ENCODE measurements around the gene RAP1GAP2.

RAP1GAP2 gene

GRCh38 chr17:2835780-2836179 is 39.5 kb downstream of the RAP1GAP2 start:
- TF ChIP-seq CTCF (IDR thresholded peaks at IDR 0.05; ENCODE audit: low read depth, low read length, missing control alignments), result no peak
- no peak for DNase-seq (ENCODE audit: low read depth)
- in situ Hi-C loops (cut with HindIII; ENCODE audit: low sequenced_read_pairs), result no loop called here
- H3K4me3 ChIP-seq (ENCODE audit: low read depth, low read length), result no peak overlapping the region

- H3K4me3 ChIP-seq (ENCODE audit: low read depth, low read length), result no peak overlapping the region
- in situ Hi-C loops (cut with HindIII; ENCODE audit: low sequenced_read_pairs), result no loop called here
- no peak for DNase-seq (ENCODE audit: low read depth)
- no peak for TF ChIP-seq CTCF (IDR thresholded peaks at IDR 0.05; ENCODE audit: low read depth, low read length, missing control alignments)
Observed at GRCh38 chr17:2837147-2837561, 40.9 kb downstream of the RAP1GAP2 start.

- DNase-seq (ENCODE audit: low read depth), result no peak
Observed at GRCh38 chr17:2841606-2842005, 45.4 kb downstream of the RAP1GAP2 start.

GRCh38 chr17:2842464-2842863 is 46.2 kb downstream of the RAP1GAP2 start:
- no peak for TF ChIP-seq CTCF (IDR thresholded peaks at IDR 0.05; ENCODE audit: low read depth, low read length, missing control alignments)
- in situ Hi-C loops (cut with HindIII; ENCODE audit: low sequenced_read_pairs), result no loop called here
- no peak overlapping the region for H3K4me3 ChIP-seq (ENCODE audit: low read depth, low read length)
- DNase-seq (ENCODE audit: low read depth), result no peak

More at GRCh38 chr17:2841606-2842005, 45.4 kb downstream of the RAP1GAP2 start:
- in situ Hi-C loops (cut with HindIII; ENCODE audit: low sequenced_read_pairs), result no loop called here
- no peak for TF ChIP-seq CTCF (IDR thresholded peaks at IDR 0.05; ENCODE audit: low read depth, low read length, missing control alignments)
- H3K4me3 ChIP-seq (ENCODE audit: low read depth, low read length), result no peak overlapping the region

GRCh38 chr17:2844416-2844815 is 48.2 kb downstream of the RAP1GAP2 start:
- in situ Hi-C loops (cut with HindIII; ENCODE audit: low sequenced_read_pairs), result no loop called here
- no peak for DNase-seq (ENCODE audit: low read depth)
- H3K4me3 ChIP-seq (ENCODE audit: low read depth, low read length), result no peak overlapping the region
- no peak for TF ChIP-seq CTCF (IDR thresholded peaks at IDR 0.05; ENCODE audit: low read depth, low read length, missing control alignments)

GRCh38 chr17:2847381-2848333 is 51.4 kb downstream of the RAP1GAP2 start:
- H3K4me3 ChIP-seq (ENCODE audit: low read depth, low read length), result no peak overlapping the region
- TF ChIP-seq CTCF (IDR thresholded peaks at IDR 0.05; ENCODE audit: low read depth, low read length, missing control alignments), result no peak
- no peak for DNase-seq (ENCODE audit: low read depth)
- in situ Hi-C loops (cut with HindIII; ENCODE audit: low sequenced_read_pairs), result no loop called here
